GM12891 (cell line): Measurements from ENCODE around the gene PEX5L.
A peak's percentile ranks its signal among the peaks of the same experiment; 100 is the strongest.

ENCODE experiments used
- DNase-seq: peaks from one replicate; pipeline ENCODE4 v3.0.0; 2011; ENCODE audit warnings: low spot score; ENCODE audit not compliant: insufficient read length
- FAIRE-seq: peaks from 2 replicates; lab custom pipeline; 2011; peaks lifted over from hg19 to GRCh38; lab: Jason Lieb, UNC
- PAX5 ChIP-seq: IDR thresholded peaks from 2 replicates; pipeline ENCODE4 v1.6.1; 2011; ENCODE audit warnings: low read length, moderate library complexity, mild to moderate bottlenecking; ENCODE audit not compliant: insufficient read depth, severe bottlenecking
- POLR2A ChIP-seq: IDR thresholded peaks from 2 replicates; pipeline ENCODE4 v1.6.1; 2011; ENCODE audit warnings: low read depth, low read length, control low read depth
- POLR2AphosphoS5 ChIP-seq: IDR thresholded peaks from 2 replicates; pipeline ENCODE4 v1.6.1; 2011; ENCODE audit warnings: low read depth, low read length, control low read depth
- POU2F2 ChIP-seq: IDR thresholded peaks from 2 replicates; pipeline ENCODE4 v1.6.1; 2011; ENCODE audit warnings: low read depth, mild to moderate bottlenecking, control low read depth, low read length, moderate library complexity
- SPI1 ChIP-seq: IDR thresholded peaks from 2 replicates; pipeline ENCODE4 v1.6.1; 2011; ENCODE audit warnings: low read depth, low read length, control low read depth
- TAF1 ChIP-seq: IDR thresholded peaks from 2 replicates; pipeline ENCODE4 v1.6.1; 2011; ENCODE audit warnings: low read depth, low read length, control low read depth

The PEX5L gene

GRCh38 chr3:179765396-179765795, 271.3 kb downstream of the PEX5L start:
- DNase-seq (no peak), FAIRE-seq (no peak)
- TF ChIP-seq PAX5: no peak
- TF ChIP-seq SPI1: no peak
- no peak for TF ChIP-seq POLR2AphosphoS5
- no peak for TF ChIP-seq POLR2A
- TF ChIP-seq POU2F2: no peak

GRCh38 chr3:179760944-179761343, 275.8 kb downstream of the PEX5L start:
- no peak for DNase-seq
- no peak for TF ChIP-seq TAF1
- TF ChIP-seq POLR2AphosphoS5: no peak
- TF ChIP-seq POU2F2: no peak
- no peak for TF ChIP-seq PAX5
- no peak for TF ChIP-seq SPI1
- TF ChIP-seq POLR2A: no peak
- no peak for FAIRE-seq

GRCh38 chr3:179750720-179751328, 285.9 kb downstream of the PEX5L start:
- TF ChIP-seq POLR2A (no peak), TAF1 (no peak), PAX5 (no peak), SPI1 (no peak), POLR2AphosphoS5 (no peak), POU2F2 (no peak)
- no peak for DNase-seq
- peak; percentile 80 for FAIRE-seq

- TF ChIP-seq POU2F2 (no peak), POLR2AphosphoS5 (no peak), TAF1 (no peak), PAX5 (no peak), SPI1 (no peak), POLR2A (no peak)
- no peak for FAIRE-seq
- DNase-seq: no peak
Observed at GRCh38 chr3:179745716-179746115, 291.0 kb downstream of the PEX5L start.

- DNase-seq (no peak), FAIRE-seq (no peak)
- TF ChIP-seq POLR2AphosphoS5: no peak
- TF ChIP-seq POLR2A: no peak
- no peak for TF ChIP-seq SPI1
- TF ChIP-seq TAF1: no peak
- TF ChIP-seq PAX5: no peak
Observed at GRCh38 chr3:179745079-179745478, 291.7 kb downstream of the PEX5L start.
